Middle frontal gyrus (tissue), 1 donor: ENCODE results near the gene PSPC1.
"Not testable (repeated sequence)": the region's sequence is repeated elsewhere in the genome, so short reads cannot be mapped to it uniquely, and the experiment has no call there.

Experiments
- DNase-seq: peaks from one replicate; pipeline ENCODE4 v3.0.0-alpha.2; 2015; ENCODE audit warnings: low spot score; ENCODE audit errors: extremely low spot score

Gene PSPC1

DNA sequence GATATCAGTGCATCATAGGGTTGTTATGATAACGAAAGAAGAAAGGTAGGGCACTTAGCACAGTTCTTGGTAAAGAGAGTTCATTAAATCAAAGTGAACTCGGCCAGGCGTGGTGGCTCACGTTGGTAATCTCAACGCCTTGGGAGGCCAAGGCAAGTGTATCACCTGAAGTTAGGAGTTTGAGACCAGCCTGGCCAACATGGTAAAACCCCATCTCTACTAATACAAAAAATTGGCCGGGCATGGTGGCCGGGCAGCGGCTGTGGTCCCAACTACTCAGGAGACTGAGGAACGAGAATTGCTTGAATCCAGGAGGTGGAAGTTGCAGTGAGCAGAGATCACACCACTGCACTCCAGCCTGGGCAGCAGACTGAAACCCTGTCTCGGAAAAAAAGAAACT, 19.1 kb downstream of the PSPC1 start:
- no peak for DNase-seq

DNA sequence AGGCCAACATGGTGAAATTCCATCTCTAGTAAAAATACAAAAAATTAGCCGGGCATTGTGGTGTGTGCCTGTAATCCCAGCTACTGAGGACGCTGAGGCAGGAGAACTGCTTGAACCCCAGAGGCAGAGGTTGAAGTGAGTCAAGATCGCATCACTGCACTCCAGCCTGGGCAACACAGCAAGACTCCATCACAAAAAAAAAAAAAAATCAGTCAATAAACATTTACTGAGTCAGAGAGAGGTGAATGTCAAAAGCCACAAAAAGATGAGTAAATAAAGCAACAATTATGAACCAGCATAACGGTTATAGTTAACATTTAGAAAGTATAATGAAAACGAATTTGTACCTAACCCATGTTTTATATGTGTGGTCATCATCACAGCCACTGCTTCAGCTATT, 23.1 kb downstream of the PSPC1 start:
- DNase-seq, result no peak

DNA sequence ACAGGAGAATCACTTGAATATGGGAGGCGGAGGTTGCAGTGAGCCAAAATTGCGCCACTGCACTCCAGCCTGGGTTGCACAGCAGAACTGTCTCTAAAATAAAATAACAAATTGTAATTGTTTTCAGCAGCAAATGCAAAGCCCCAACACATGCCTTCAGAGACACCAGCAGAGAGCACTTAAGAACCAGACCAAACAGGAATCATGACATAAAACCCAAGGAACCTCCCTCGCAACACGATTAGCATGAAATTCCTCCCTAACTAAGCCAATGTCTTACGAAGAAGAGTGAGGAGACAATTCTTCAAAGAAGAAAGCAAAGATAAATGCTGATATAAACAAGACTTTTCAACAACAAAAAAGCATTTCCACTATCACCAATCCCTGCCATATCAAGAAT, 40.1 kb downstream of the PSPC1 start:
- DNase-seq, result no peak

DNA sequence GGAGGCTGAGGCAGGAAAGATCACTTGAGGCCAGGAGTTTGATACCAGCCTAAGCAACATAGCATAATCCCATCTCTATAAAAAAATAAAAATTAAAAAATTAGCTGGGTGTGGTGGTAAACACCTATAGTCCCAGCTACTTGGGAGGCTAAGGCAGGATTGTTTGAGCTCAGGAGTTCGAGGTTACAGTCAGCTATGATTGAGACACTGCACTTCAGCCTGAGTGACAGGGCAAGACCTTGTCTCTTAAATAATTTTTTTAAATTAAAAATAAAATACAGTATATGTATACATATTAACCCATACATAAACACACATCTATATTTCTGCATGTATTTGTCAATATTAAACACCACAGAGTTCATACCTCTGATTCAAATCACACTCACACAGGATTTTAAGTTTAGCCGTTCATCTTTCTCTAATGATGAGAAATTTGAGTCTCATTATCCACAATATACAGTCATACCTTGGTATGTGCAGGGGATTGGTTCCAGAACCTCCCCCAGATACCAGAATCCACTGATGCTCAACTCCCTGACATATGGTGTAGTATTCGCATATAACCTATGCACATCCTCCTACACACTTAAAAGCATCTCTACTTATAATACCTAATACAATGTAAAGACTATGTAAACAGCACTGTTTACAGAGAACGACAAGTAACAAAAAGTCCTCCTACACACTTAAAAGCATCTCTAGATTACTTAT, 44.7 kb downstream of the PSPC1 start:
- DNase-seq, result no peak

DNA sequence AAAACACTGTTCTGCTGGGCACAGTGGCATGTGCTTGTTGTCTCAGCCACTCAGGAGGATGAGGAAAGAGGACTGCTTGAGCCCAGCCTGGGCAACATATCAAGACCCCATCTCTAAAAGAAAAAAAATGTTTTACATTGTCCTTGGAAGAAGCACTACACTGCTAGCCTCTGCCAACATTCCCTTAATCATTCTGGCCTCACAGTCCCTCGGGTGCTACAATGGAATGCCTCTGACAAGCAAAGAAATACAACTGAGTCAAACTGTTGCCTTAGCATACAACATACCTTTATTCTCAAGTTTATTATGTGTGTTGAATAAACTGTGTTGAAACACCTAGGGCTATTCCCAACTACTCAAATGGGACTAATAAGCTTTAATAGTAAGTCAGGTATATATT, 56.1 kb downstream of the PSPC1 start:
- DNase-seq, result no peak

DNA sequence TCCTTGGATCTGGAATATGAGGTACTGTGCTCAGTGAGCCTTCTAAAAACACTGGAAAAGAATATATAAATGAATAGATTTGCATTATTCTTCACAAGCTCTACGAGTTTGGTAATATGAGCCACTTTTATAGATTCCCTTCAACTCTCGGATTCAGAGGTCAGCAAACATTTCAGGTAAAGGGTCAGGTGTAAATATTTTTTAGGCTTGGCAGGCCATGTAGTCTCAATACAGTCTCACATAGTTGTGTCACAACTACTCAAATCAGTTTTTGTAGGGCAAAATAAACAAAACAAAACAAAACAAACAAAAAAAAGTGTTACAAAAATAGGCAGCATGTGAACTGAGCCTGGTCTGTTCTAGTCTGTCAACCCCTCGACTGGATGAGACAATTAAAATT, 57.4 kb downstream of the PSPC1 start:
- DNase-seq, result no peak

DNA sequence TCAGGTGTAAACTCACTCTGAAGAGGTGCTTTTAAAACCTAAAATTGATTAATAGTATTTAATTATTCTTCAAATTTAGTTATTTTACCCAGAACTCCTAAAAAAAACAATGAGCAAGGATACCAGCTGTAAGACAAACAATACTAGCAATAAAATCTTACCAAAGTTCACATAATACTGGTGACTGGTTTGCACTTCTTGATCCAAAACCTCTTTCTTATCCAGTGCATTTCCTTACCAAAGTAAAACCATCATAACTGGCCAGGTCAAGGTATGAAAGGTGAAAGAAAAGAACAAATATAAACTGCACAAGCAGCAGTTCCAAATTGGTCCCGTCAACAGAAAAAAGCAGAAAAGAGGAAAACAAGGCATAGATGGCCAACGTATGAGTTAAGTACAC, 62.7 kb downstream of the PSPC1 start:
- DNase-seq, result no peak

DNA sequence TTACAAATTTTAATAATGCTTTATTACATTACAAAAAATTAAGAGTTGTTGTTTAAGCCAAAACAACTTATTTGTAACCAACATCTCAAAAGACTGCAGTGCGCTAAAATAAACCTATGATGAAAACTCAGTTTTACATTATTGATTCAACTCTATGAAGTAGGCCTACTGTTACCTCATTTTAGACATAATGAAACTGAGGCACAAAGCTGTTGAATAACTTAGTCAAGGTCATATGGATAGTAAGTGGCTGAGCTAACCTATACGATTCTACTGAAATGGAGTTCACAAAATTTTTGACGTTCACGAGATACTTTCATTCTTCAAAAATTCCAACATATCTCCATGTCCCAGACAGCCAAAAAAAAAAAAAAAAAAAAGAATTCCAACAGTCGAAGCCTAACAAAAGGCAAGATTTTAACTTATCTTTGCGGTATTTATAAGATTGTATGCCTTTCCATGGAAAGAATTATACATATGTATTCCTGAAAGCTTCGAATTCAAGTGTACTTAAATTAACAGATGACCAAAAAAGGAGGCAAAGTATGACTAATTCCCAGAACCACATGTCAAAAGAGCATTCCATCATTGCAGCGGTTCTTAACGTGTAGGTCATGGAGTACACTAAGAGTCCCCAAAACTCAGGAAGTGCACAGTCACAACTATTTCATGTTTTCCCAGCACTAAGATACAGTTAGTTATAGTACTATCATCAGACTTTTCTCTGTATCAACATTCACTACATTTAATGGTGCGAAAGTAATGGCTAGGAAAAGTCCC, 69.4 kb downstream of the PSPC1 start:
- DNase-seq, result no peak

DNA sequence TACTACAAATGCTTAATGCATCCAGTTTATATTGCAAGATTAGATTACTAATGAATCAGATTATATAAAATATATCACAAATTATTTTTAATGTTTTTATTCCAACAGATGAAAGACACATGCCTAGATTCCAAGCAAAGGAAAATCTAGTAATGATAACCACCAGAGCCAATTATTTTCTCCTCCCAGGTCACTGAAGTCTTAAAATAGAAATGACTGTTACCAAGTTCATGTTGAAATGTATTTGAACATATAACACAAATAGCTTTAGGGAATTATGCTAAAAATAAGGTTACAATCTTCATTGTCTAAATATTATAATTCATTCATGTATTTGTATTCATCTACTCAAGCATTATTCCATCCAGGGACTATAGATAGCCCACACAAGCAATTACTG, 73.0 kb downstream of the PSPC1 start:
- not testable (repeated sequence) for DNase-seq

DNA sequence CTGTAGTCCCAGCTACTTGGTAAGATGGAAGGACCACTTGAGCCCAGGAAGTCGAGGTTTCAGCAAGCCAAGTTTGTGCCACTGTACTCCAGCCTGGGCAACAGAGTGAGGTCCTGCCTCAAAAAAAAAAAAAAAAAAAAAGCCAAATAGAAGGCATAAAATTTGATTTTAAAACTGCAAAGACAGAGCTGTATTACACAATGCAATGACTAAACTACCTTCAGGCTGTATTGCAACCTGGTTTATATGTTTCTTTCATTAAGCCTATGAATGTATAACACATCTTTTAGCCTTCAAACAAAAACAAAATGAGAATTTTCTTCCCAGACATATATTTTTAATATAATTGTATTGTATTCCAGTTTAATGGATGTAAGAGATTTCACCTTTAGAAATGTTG, 73.7 kb downstream of the PSPC1 start:
- not testable (repeated sequence) for DNase-seq

DNA sequence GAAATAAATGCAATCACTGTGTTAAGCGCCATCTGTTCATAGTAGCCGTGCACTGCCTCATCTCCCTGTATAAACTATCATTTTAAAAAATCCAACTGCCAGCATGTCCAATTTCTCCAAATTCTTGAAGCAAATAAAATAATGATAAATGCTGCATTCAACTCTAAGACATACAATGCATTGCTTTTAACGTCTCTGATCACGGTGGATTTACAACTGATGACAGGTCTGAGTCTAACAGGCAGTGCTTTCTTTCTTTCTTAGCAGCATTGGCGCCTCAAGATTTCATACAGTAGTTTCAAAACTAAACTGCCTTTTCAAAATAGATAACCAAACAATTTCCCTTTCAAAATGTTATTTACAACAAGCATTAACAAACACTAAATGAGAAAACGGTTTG, 78.5 kb downstream of the PSPC1 start:
- DNase-seq, result not testable (repeated sequence)

DNA sequence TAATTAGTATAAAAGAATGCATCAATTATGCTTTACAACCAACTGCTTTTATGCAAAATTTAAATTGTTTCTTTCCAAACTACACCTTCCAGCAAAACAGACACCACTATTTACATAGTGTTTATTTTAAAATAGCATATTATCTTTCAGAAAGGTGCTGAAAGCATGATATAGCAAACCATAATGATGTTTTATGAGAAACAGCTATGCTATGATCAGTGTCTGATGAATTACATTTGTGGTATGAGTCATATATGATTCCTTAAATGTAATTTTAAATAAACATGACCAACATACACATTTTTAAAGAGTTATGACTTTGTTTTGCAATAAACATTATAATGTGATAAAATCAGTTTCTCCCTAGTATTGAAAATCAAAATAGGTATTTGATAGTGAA, 81.1 kb downstream of the PSPC1 start:
- not testable (repeated sequence) for DNase-seq

DNA sequence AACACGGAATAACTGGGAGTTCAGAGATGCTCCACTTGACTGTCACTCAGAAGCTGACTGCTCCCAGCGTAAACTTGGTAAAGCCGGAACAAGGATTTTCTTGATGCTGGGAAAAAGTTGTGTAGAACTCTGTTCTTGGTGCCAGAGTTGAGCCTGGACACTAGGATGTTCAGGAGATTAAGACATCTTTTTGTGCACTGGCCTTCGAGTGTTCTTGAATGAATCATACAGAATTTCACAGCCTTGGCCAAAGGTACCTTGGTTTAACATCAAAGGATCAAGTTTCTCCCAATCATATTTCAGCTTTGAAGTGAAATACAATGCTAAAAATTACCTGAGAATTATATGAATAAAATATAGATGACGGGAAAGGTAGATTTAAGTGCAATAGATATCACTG, 81.8 kb downstream of the PSPC1 start:
- DNase-seq, result not testable (repeated sequence)

DNA sequence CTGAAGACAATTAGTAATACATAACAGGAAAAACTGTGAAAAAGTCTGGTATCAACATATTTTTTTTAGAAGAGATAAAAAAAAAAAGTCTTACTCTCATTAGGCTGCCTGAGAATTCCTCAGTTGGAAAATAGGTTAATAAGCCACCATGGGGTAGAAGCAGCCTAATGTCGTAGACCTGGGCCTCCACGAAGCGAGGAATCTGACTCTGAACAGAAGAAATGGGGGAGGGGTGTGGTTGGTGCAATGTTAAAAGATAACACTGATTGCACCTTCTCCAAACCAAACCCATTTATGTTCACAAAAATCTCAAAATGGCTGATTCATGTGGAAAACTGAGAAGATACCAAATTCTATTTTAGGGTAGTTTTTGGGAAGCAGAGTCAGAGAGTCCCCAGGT, 86.9 kb downstream of the PSPC1 start:
- no peak for DNase-seq

DNA sequence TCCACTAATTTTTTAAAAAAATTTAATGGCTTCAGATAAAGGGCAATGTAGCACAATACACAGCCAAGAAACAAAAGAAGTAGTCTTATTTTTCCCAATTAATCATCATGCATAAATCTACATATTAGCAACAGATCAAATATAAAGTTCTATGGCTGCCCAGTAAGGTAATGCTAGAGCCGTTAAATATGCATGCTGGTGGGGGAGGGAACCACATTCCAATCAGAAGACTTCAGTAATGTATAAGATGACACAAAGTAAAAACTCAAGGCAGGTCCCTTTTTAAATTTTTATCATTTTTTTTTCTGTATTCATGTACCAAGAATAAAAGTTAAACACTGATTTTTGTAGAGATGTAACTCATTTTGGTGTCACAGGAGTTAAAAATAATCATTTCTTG, 87.3 kb downstream of the PSPC1 start:
- no peak for DNase-seq

DNA sequence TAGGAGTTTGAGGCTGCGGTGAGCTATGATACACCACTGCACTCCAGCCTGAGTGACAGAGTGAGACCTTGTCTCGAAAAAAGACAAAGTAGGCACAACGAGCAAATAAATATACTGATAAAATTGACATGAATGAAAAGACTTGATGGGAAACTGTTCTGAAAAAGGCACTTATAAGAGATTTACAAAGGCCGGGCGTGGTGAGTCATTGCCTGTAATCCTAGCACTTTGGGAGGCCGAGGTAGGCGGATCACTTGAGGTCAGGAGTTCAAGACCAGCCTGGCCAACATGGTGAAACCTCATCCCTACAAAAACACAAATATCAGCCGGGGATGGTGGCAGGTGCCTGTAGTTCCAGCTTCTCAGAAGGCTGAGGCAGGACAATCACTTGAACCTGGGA, 91.3 kb downstream of the PSPC1 start:
- not testable (repeated sequence) for DNase-seq

DNA sequence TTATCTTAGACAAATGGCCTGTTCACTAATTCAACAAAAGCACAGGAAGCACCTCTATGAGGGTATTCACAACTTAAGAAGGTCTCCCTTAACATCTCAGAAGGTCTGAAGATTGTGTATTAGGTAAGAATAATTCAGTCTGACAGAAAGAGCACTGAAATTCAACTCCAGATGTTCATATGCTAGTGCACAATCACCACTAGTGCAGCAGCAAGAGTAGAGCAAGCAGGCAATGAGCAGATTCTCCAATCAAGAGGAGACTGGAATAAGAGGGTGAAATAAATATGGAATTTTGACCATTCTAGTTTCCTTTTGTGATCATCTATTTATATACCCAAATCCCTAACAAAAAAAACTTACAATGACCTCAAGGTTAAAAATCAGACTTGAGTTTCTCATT, 97.3 kb downstream of the PSPC1 start:
- no peak for DNase-seq

DNA sequence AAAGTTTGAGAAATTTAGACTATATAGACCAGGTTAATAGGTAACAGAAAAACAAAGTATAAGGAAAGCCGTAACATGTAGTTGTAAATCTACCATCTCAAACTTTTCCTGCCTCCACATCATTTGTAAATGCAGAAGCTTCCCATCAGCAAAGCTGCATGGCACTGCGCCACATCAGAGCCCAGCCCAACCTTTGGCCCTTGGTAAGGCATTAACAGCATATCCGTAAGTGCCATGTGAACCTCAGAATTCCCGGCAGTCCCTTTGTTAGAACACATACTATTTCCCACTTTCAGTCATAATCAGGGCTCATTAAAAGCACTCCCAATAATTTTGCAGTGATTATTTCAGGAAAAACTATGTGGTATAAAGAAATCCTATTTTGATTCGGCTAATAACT, 97.7 kb downstream of the PSPC1 start:
- no peak for DNase-seq

DNA sequence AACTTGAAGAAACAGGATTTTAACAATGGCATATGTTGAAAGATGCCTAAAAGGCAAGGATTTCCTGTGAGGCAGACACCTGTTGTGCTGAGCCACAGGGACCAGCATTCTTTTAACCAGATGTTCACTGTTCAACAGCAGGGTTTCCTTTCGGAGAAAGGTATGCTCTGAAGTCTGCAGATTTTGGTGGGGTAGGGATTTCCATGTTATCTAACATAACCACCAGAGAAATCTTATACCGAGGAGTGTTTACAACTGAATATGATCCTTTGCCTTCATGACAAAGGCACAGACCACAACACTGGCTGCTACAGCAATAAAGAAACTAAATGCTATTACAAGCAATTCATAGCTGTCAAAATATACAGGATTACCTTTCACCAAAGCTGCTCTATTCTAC, 101.2 kb downstream of the PSPC1 start:
- DNase-seq, result no peak

DNA sequence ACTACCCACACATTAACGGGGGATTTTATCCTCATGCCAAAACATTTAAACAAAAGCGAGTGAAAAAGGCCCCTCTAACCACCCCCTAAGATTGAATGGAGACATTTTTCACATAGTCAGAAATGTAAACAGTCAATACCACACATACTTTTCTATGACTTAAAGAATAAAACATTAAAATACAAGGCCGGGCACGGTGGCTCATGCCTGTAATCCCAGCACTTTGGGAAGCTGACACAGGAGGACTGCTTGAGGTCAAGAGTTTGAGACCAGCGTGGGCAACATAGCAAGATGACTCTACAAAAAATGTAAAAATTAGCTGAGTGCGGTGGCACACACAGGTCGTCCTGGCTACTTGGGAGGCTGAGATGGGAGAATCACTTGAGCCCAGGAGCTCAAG, 102.0 kb downstream of the PSPC1 start:
- no peak for DNase-seq

DNA sequence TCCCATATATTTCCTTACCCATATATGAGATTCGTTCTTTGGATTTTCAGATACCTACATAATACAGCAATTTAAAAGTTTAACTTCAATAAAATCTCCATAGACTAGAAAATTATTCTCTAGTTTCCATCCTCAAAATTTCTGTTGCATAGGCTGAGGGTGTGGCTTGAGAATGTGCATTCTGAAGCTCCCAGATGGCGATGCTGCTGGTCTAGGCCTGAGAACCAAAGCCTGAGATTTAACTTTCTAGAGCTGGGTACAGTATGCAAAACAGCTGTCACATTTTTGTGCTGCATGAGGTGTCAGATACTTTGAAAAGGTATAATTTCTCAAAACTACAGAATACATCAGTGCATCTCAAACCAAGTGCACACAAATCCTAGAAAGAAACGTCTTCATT, 106.6 kb downstream of the PSPC1 start:
- DNase-seq, result no peak

DNA sequence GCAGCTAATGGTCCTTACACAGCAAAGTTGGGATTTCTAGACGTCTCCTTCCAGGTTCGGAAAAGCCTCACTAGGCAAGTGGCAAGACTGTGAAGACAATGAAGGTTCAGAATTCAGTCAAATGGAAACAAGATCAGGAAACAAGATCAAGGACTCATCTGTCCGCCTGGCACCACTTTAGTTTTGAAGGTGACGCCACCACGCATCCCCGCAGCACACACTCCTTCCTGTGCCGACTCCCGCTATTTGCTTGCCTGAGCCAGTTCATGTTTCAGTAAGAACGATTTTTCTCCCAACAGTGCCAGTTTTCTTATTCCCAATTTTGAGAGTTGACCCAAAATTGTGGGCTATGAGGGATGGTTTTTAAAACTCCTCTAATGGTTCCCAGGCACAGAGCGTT, 107.8 kb downstream of the PSPC1 start:
- DNase-seq, result no peak
